ENCODE results near the gene PCNX1.
A peak's percentile ranks its signal among the peaks of the same experiment; 100 is the strongest.

PCNX1 gene

GRCh38 chr14:70957710-70958109 is 50.5 kb downstream of the PCNX1 start:
- DNase-seq (ENCODE audit: low read depth in 2 of 2), result no peak

GRCh38 chr14:70962935-70963334 is 55.7 kb downstream of the PCNX1 start:
- no peak for DNase-seq (ENCODE audit: low read depth in 2 of 2)

GRCh38 chr14:70964492-70964891 is 57.2 kb downstream of the PCNX1 start:
- DNase-seq (ENCODE audit: low read depth in 2 of 2), result no peak

GRCh38 chr14:70971560-70971959 is 64.3 kb downstream of the PCNX1 start:
- no peak for DNase-seq (ENCODE audit: low read depth in 2 of 2)

GRCh38 chr14:70972107-70972976 is 65.1 kb downstream of the PCNX1 start:
- DNase-seq (ENCODE audit: low read depth in 2 of 2), result peak; percentile 64 to 80

- no peak for DNase-seq (ENCODE audit: low read depth in 2 of 2)
Observed at GRCh38 chr14:70976591-70976990, 69.3 kb downstream of the PCNX1 start.

- DNase-seq (ENCODE audit: low read depth in 2 of 2), result no peak
Observed at GRCh38 chr14:70981000-70981952, 74.0 kb downstream of the PCNX1 start.

- DNase-seq (ENCODE audit: low read depth in 2 of 2), result no peak
Observed at GRCh38 chr14:70982200-70982599, 74.9 kb downstream of the PCNX1 start.

GRCh38 chr14:70987041-70987440 is 79.8 kb downstream of the PCNX1 start:
- DNase-seq (ENCODE audit: low read depth in 2 of 2), result no peak

- DNase-seq (ENCODE audit: low read depth in 2 of 2), result no peak
Observed at GRCh38 chr14:70988452-70988851, 81.2 kb downstream of the PCNX1 start.

GRCh38 chr14:70993931-70994330 is 86.7 kb downstream of the PCNX1 start:
- DNase-seq (ENCODE audit: low read depth in 2 of 2), result no peak

GRCh38 chr14:70995211-70995610 is 88.0 kb downstream of the PCNX1 start:
- DNase-seq (ENCODE audit: low read depth in 2 of 2), result no peak

GRCh38 chr14:70995671-70996070 is 88.4 kb downstream of the PCNX1 start:
- DNase-seq (ENCODE audit: low read depth in 2 of 2), result no peak

- no peak for DNase-seq (ENCODE audit: low read depth in 2 of 2)
Observed at GRCh38 chr14:70999117-70999516, 91.9 kb downstream of the PCNX1 start.

- DNase-seq (ENCODE audit: low read depth in 2 of 2), result no peak
Observed at GRCh38 chr14:71000091-71000490, 92.8 kb downstream of the PCNX1 start.

GRCh38 chr14:71001742-71002141 is 94.5 kb downstream of the PCNX1 start:
- no peak for DNase-seq (ENCODE audit: low read depth in 2 of 2)

- no peak for DNase-seq (ENCODE audit: low read depth in 2 of 2)
Observed at GRCh38 chr14:71003156-71003555, 95.9 kb downstream of the PCNX1 start.

GRCh38 chr14:71004481-71004880 is 97.2 kb downstream of the PCNX1 start:
- no peak for DNase-seq (ENCODE audit: low read depth in 2 of 2)

- no peak for DNase-seq (ENCODE audit: low read depth in 2 of 2)
Observed at GRCh38 chr14:71005076-71005475, 97.8 kb downstream of the PCNX1 start.

GRCh38 chr14:71006200-71006563 is 98.9 kb downstream of the PCNX1 start:
- no peak for DNase-seq (ENCODE audit: low read depth in 2 of 2)

GRCh38 chr14:71011479-71011878 is 104.2 kb downstream of the PCNX1 start:
- no peak for DNase-seq (ENCODE audit: low read depth in 2 of 2)

- no peak for DNase-seq (ENCODE audit: low read depth in 2 of 2)
Observed at GRCh38 chr14:71012888-71013287, 105.6 kb downstream of the PCNX1 start.

Data from stimulated activated CD8-positive, alpha-beta memory T cell treated with anti-CD3 and anti-CD28 coated beads, Interleukin-7, amount 100 ng/mL, for 4 hours (primary cell).